Measurements from ENCODE around the gene ASCL5. TPM values are rescaled to one million over a fixed set of nuclear protein-coding genes. Genes with fewer than 3 reads are reported as not detected.

Gene ASCL5
- total RNA-seq, 1 donor from 2014 or later: not detected

- DNase-seq (ENCODE audit: extremely low read depth, low read depth, low spot score): no peak
Observed at GRCh38 chr1:201112926-201113325, 14.1 kb downstream of the ASCL5 start.

DNA sequence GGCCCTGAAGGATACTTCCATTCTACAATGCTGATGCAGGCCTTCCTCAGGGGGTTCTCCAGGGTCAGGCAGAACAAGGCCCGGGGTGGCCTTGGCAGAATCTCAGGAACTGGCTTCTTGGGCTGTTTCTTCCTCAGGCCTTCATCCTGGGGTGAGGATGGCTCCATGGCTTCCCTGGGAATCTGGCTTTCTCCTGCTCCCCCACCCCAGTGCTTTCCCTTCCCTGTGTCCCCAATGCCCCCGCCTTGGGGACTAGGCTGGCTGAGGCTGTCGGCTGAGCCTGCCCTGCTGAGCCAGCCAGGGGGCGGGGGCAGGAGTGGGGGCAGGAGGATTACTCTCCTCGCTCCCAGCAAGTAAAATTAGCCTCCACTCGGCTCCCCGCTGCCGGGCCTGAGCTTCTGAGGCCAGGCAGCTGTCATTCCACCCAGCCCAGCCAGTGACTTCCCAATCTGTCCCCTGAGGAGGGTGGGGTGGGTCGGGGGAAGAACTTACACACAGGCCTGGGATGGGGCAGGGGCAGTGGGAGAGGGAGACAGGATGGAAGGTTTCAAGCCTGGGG lies 14.7 kb downstream of the ASCL5 start, which contains the start of gene CACNA1S:
TSS of gene CACNA1S (minus strand) at position 254 of the 559 bp plus-strand sequence. CDS start at position 167, 87 bp downstream.
- no peak for DNase-seq (ENCODE audit: extremely low read depth, low read depth, low spot score)

DNA sequence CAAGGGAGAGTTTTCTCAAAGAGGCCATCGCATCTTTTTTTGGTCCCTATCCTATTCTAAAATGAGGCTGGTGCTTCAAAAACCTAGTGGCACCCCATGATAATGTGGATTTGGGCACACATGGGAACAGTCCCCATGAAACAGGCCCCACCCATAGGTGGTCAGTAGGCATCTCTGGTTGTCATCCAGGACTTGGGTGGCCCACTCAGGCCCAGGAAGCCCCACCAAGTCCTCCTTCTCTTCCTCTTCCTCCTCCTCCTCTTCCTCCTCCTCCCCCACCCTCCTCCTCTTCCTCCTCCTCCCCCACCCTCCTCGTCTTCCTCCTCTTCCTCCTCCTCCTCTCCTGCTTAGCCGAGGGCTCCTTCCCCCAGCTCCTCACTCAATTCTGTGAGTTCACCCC lies 15.3 kb downstream of the ASCL5 start:
- DNase-seq (ENCODE audit: extremely low read depth, low read depth, low spot score): no peak

GRCh38 chr1:201111156-201111555 lies 15.8 kb downstream of the ASCL5 start:
- DNase-seq (ENCODE audit: extremely low read depth, low read depth, low spot score): no peak

GRCh38 chr1:201110616-201111015 lies 16.4 kb downstream of the ASCL5 start:
- no peak for DNase-seq (ENCODE audit: extremely low read depth, low read depth, low spot score)

GRCh38 chr1:201110138-201110537 lies 16.8 kb downstream of the ASCL5 start:
- no peak for DNase-seq (ENCODE audit: extremely low read depth, low read depth, low spot score)

GRCh38 chr1:201109651-201110050 lies 17.3 kb downstream of the ASCL5 start:
- DNase-seq (ENCODE audit: extremely low read depth, low read depth, low spot score): no peak

- DNase-seq (ENCODE audit: extremely low read depth, low read depth, low spot score): no peak
Observed at GRCh38 chr1:201108614-201109013, 18.4 kb downstream of the ASCL5 start.

GRCh38 chr1:201105688-201106087 lies 21.3 kb downstream of the ASCL5 start:
- no peak for DNase-seq (ENCODE audit: extremely low read depth, low read depth, low spot score)

- DNase-seq (ENCODE audit: extremely low read depth, low read depth, low spot score): no peak
Observed at GRCh38 chr1:201104141-201104540, 22.8 kb downstream of the ASCL5 start.

DNA sequence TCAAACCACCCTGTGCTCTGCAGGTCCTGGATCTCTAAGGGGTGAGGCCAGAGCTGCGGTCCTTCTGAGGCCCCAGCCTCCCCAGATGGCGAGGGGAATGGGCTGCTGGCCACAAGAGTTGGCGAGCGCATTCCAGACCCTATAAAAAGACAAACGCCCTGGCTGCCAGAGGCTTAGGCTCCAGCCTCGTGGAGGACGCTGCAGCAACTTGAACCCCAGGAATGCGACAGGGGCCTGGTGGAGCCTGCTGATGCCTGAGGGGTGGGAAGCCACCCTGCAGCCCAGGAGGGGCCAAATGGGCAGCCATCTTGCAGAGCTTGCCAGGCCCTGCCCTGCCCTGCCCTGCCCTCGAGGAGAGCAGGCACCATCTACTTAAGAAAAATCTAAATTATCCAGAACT lies 23.3 kb downstream of the ASCL5 start:
- DNase-seq (ENCODE audit: extremely low read depth, low read depth, low spot score): no peak

- no peak for DNase-seq (ENCODE audit: extremely low read depth, low read depth, low spot score)
Observed at GRCh38 chr1:201100169-201100930, 26.6 kb downstream of the ASCL5 start.

GRCh38 chr1:201098992-201099677 lies 27.8 kb downstream of the ASCL5 start:
- no peak for DNase-seq (ENCODE audit: extremely low read depth, low read depth, low spot score)

DNA sequence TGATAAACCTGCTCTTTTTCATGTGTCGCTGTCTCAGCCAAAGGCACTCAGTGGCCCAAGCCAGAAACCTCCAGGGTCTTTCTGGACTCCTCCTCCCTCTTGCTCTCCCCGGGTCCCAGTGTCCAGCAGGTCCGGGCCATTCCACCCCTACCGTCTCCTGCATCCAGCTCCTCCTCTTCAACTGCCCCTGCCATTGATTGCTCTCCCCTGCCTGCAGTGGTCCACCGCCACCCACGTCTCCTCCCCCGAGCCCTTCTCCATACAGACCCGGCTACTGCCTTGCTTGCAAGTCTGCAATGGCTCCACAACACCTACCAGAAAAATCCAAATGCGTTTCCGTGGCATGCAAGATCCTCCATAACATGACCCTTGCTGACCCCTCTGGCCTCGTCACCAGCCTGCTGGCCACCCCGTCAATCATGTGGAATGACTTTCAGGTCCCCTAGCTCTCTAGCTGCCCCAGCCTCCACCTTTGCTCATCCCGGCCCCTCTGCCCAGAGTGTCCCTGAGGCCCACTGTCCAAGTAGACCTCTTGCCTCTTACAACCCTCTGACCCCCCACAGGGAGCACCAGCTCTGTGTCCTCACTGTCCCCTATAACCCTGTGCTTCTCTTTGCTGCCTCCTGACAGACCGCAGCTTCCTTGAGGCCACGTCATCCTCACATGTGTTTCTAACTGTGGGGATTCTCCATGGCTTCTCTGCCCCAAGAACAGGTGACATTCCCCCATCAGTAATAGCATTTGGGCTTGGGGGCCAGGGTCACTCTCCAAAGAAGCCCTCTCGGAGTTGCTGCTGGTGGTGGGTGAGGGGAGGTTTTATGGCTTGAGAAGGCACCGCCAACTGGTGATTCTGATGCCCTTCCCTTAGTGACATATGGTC lies 29.8 kb downstream of the ASCL5 start:
- no peak for DNase-seq (ENCODE audit: extremely low read depth, low read depth, low spot score)

DNA sequence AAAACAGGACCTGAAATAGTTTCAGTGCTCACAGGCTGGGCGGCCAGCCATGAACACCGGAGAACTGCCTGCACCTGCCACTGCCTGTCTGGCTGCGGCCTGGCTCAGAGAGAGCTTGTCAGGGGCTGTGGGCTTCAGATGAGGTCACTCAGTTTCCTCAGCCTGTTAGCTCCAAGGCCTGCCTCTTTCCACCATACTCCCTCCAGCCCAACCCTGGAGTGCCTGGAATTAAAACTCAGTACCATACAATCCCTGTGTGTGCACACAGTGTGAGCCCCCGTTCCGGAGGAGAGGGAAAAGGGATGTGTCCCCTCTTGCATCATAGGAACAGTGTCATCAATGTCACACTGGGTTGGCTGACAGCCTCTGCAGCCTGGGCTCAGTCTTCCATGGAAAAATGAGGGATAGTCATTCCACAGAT lies 30.9 kb downstream of the ASCL5 start:
- DNase-seq (ENCODE audit: extremely low read depth, low read depth, low spot score): no peak

DNA sequence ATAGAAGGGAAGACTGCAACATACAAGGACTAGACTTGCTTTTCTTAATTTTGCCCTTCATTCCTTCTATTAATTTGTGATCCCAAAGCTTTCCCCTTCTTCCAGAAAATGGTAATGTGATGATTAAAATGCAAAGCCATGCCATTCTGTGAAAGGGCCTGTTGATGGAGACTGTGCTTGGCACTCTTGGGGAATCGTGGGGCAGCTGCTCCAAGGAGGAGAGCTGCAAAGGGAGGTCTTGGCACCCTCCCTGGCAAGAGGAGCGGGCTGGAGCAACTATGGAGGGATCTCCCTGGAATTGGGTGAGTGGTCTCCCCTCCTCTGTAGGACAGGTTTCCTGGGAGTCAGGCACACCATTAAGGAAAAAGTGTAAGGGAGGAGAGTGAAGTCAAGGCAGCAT lies 31.4 kb downstream of the ASCL5 start:
- no peak for DNase-seq (ENCODE audit: extremely low read depth, low read depth, low spot score)

- DNase-seq (ENCODE audit: extremely low read depth, low read depth, low spot score): no peak
Observed at GRCh38 chr1:201094832-201095231, 32.2 kb downstream of the ASCL5 start.

- no peak for DNase-seq (ENCODE audit: extremely low read depth, low read depth, low spot score)
Observed at GRCh38 chr1:201093962-201094361, 33.0 kb downstream of the ASCL5 start.

DNA sequence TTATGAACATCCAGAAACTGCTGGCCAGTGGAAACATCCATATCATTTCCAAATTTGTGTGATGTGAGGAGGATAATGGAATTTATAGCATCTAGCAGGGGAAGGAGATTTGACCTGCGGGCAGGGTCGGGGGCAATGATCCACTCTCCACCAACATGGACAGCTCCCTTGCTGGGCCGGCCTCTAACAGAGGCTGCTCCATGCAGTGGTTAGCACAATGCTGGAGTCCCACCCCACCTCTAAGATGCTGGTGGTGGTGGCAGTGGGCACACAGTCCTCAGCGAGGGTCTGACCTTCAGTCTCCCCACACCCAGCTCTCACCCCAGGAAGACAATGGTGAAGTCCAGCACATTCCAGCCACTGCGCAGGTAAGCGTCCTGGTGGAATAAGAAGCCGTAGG lies 33.4 kb downstream of the ASCL5 start:
- DNase-seq (ENCODE audit: extremely low read depth, low read depth, low spot score): no peak

- no peak for DNase-seq (ENCODE audit: extremely low read depth, low read depth, low spot score)
Observed at GRCh38 chr1:201092738-201093137, 34.2 kb downstream of the ASCL5 start.

- no peak for DNase-seq (ENCODE audit: extremely low read depth, low read depth, low spot score)
Observed at GRCh38 chr1:201091256-201091655, 35.7 kb downstream of the ASCL5 start.
